ENCODE measurements around the gene OPCML.

GRCh38 chr11:132933703-132934102, 598.6 kb downstream of the OPCML start:
- TF ChIP-seq, protein P1, sequence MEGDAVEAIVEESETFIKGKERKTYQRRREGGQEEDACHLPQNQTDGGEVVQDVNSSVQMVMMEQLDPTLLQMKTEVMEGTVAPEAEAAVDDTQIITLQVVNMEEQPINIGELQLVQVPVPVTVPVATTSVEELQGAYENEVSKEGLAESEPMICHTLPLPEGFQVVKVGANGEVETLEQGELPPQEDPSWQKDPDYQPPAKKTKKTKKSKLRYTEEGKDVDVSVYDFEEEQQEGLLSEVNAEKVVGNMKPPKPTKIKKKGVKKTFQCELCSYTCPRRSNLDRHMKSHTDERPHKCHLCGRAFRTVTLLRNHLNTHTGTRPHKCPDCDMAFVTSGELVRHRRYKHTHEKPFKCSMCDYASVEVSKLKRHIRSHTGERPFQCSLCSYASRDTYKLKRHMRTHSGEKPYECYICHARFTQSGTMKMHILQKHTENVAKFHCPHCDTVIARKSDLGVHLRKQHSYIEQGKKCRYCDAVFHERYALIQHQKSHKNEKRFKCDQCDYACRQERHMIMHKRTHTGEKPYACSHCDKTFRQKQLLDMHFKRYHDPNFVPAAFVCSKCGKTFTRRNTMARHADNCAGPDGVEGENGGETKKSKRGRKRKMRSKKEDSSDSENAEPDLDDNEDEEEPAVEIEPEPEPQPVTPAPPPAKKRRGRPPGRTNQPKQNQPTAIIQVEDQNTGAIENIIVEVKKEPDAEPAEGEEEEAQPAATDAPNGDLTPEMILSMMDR (IDR thresholded peaks at IDR 0.05): no peak
- TF ChIP-seq POLR2A (IDR thresholded peaks at IDR 0.05): no peak
